GM19397 (cell line): ENCODE measurements around the gene ADAMTS12.
"Not testable (repeated sequence)": the region's sequence is repeated elsewhere in the genome, so short reads cannot be mapped to it uniquely, and the experiment has no call there.

ENCODE experiments used
- ATAC-seq: cut with Tn5 transposase; IDR thresholded peaks from one replicate; pipeline ENCODE4 v1.9.1; 2021; ENCODE audit warnings: mild to moderate bottlenecking, moderate library complexity; ENCODE audit not compliant: unreplicated experiment

ADAMTS12 gene

GRCh38 chr5:33891788-33892619 is at the start of gene ADAMTS12:
TSS of gene ADAMTS12 (minus strand) at chr5:33891990. CDS start at chr5:33891856, 134 bp downstream.
- ATAC-seq = peak; percentile 46

GRCh38 chr5:33941090-33941489 is 49.3 kb upstream of the ADAMTS12 start:
- no peak for ATAC-seq

- ATAC-seq = no peak
These were observed 47.9 kb upstream of the ADAMTS12 start for GRCh38 chr5:33939556-33940262.

- ATAC-seq = no peak
These were observed 47.1 kb upstream of the ADAMTS12 start for GRCh38 chr5:33938881-33939280.

- no peak for ATAC-seq
These were observed 46.7 kb upstream of the ADAMTS12 start for GRCh38 chr5:33938507-33938796.

GRCh38 chr5:33937707-33938506 is 46.1 kb upstream of the ADAMTS12 start:
- no peak for ATAC-seq

GRCh38 chr5:33937017-33937706 is 45.4 kb upstream of the ADAMTS12 start:
- ATAC-seq = no peak

GRCh38 chr5:33936381-33937016 is 44.7 kb upstream of the ADAMTS12 start, which contains the start of gene RXFP3:
TSS of gene RXFP3 (plus strand) at chr5:33936386. CDS start at chr5:33936741, 355 bp downstream.
- no peak for ATAC-seq

GRCh38 chr5:33936004-33936380 is 44.2 kb upstream of the ADAMTS12 start:
- peak; percentile 55 for ATAC-seq

GRCh38 chr5:33934176-33934575 is 42.4 kb upstream of the ADAMTS12 start:
- ATAC-seq = peak; percentile 14

- peak; percentile 72 for ATAC-seq
These were observed 42.0 kb upstream of the ADAMTS12 start for GRCh38 chr5:33933723-33934169.

GRCh38 chr5:33931136-33931535 is 39.3 kb upstream of the ADAMTS12 start:
- ATAC-seq = no peak

- no peak for ATAC-seq
These were observed 38.3 kb upstream of the ADAMTS12 start for GRCh38 chr5:33929925-33930690.

- ATAC-seq = no peak
These were observed 36.5 kb upstream of the ADAMTS12 start for GRCh38 chr5:33928283-33928682.

- ATAC-seq = no peak
These were observed 35.9 kb upstream of the ADAMTS12 start for GRCh38 chr5:33927685-33928084.

GRCh38 chr5:33925278-33925677 is 33.5 kb upstream of the ADAMTS12 start:
- no peak for ATAC-seq

- no peak for ATAC-seq
These were observed 29.2 kb upstream of the ADAMTS12 start for GRCh38 chr5:33921002-33921401.

GRCh38 chr5:33914844-33915243 is 23.1 kb upstream of the ADAMTS12 start:
- ATAC-seq = not testable (repeated sequence)

- ATAC-seq = not testable (repeated sequence)
These were observed 14.5 kb upstream of the ADAMTS12 start for GRCh38 chr5:33906248-33906647.
